Large intestine (tissue), 3 donors: ENCODE data around the gene LRRC31. TPM values are rescaled to one million over a fixed set of nuclear protein-coding genes. Genes with fewer than 3 reads are reported as not detected.

Experiments
- DNase-seq, 2 donors: peaks; one replicate each; pipeline versions ENCODE4 v3.0.0 to v3.0.0-alpha.2; 2013
- H3K27ac ChIP-seq: one replicate; pipeline ENCODE4 v1.5.1; 2013; ENCODE audit warnings: low read length
- H3K27me3 ChIP-seq: 2 replicates; pipeline ENCODE4 v1.6.1; 2013; ENCODE audit warnings: low read length; ENCODE audit not compliant: control insufficient read depth, insufficient read depth
- H3K36me3 ChIP-seq: 2 replicates; pipeline ENCODE4 v1.6.1; 2013; ENCODE audit warnings: low read length; ENCODE audit not compliant: control insufficient read depth, insufficient read depth
- H3K4me1 ChIP-seq: one replicate; pipeline ENCODE4 v1.6.1; 2013; ENCODE audit warnings: low read length; ENCODE audit not compliant: control insufficient read depth, insufficient read depth
- H3K4me3 ChIP-seq: one replicate; pipeline ENCODE4 v1.5.1; 2013; ENCODE audit warnings: low read length
- H3K9me3 ChIP-seq: one replicate; pipeline ENCODE4 v1.6.1; 2013; ENCODE audit warnings: mild to moderate bottlenecking, low read depth, low read length, moderate library complexity; ENCODE audit not compliant: control insufficient read depth
- WGBS: methylation state at CpG from one replicate; pipeline ENCODE4 v1.1.5; 2013; ENCODE audit warnings: low lambda C conversion rate; ENCODE audit not compliant: insufficient coverage; 5-methylcytosine and 5-hydroxymethylcytosine counted together
- polyA plus RNA-seq: library from polyadenylated mRNA; unstranded; fragments of 120-200 nt; gene quantifications from one replicate; pipeline ENCODE4 v1.2.1, GENCODE V29; 2013

The LRRC31 gene
- polyA plus RNA-seq, 1 donor, result 11.4 TPM

DNA sequence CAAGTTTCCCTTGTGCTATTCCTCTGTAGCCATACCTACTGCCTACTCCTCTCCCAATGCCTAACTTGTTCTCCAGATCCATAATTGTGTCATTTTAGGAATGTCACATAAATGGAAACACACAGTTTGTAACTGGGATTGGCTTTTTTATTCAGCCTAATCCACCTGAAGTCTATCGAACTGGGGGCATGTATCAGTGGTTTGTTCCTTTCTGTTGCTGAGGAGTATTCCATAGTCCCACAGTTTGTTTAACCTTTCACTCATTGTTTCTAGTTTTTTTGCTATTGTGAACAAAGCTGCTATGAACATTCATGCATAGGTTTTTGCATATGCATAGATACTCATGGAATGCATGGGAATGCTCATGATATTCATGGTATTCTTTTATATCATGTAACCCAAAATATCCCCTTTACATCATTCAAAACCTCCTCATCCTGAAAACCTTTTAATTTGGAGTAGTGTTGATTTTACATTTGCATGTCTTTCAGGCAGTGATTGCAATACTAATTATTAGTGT is 31.2 kb downstream of the LRRC31 start:
- WGBS, result no CpG with 5 or more reads among the region's 1 CpG
- no peak overlapping the region for H3K27ac ChIP-seq
- no peaks in the 10 kb centered on the region for H3K36me3 ChIP-seq
- H3K4me3 ChIP-seq, result no peak overlapping the region
- H3K9me3 ChIP-seq, result no peaks in the 10 kb centered on the region
- no peaks in the 10 kb centered on the region for H3K27me3 ChIP-seq
- DNase-seq, result no peak
- no peaks in the 10 kb centered on the region for H3K4me1 ChIP-seq

GRCh38 chr3:169836942-169837275 is 32.8 kb downstream of the LRRC31 start:
- WGBS, result 86% methylated on average over 2 of the region's 3 CpGs
- Histone ChIP-seq H3K27me3 (no peaks in the 10 kb centered on the region), H3K27ac (no peak overlapping the region), H3K4me1 (no peaks in the 10 kb centered on the region), H3K4me3 (no peak overlapping the region), H3K36me3 (no peaks in the 10 kb centered on the region), H3K9me3 (no peaks in the 10 kb centered on the region)
- no peak for DNase-seq

DNA sequence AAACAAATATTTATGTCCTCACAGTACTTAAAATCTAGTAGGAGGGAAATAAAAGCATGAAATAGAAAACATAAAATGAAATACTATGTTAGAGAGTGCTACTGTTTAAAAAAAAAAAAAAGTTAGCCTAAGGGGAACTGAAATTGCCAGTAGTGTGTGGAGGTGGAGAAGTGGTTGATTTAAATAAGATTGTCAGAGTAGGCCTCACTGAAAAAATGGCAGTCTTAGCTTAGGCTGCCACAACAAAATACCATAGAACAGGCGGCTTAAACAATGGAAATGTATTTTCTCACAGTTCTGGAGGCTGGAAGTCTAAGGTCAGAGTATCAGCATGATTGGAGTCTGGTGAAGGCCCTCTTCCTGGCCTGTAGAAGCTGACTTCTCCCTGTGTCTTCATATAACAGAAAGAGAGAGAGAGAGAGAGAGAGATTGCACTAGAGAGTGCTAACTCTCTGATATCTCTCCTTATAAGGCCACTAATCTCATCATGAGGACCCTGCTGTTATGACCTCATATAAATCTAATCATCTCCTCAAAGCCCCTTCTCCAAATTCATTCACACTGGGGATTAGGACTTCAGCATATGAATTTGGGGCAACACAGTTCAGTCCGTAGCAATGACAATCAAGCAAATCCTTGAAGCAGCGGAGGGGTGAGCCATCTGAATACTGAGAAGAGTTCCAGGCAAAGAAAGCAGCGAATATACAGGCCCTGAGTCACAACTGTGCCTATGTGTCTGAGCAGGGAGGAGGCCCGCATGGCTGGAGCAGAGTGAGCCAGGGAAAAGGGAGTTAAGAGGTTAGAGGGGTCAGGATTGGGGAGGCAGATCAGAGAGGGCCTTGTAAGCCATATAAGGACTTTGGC is 33.4 kb downstream of the LRRC31 start:
- H3K9me3 ChIP-seq, result no peaks in the 10 kb centered on the region
- no peaks in the 10 kb centered on the region for H3K4me1 ChIP-seq
- no CpG with 5 or more reads among the region's 5 CpGs for WGBS
- no peak overlapping the region for H3K27ac ChIP-seq
- H3K4me3 ChIP-seq, result no peak overlapping the region
- no peak for DNase-seq
- no peaks in the 10 kb centered on the region for H3K27me3 ChIP-seq
- H3K36me3 ChIP-seq, result no peaks in the 10 kb centered on the region

GRCh38 chr3:169835533-169835932 is 34.2 kb downstream of the LRRC31 start:
- no peaks in the 10 kb centered on the region for H3K27me3 ChIP-seq
- no peaks in the 10 kb centered on the region for H3K36me3 ChIP-seq
- H3K9me3 ChIP-seq, result no peaks in the 10 kb centered on the region
- WGBS, result no CpG with 5 or more reads among the region's 1 CpG
- H3K4me1 ChIP-seq, result no peaks in the 10 kb centered on the region
- H3K27ac ChIP-seq, result no peak overlapping the region
- no peak for DNase-seq
- no peak overlapping the region for H3K4me3 ChIP-seq

- H3K4me3 ChIP-seq, result no peak overlapping the region
- WGBS, result no CpG with 5 or more reads among the region's 4 CpGs
- H3K27me3 ChIP-seq, result no peaks in the 10 kb centered on the region
- no peaks in the 10 kb centered on the region for H3K4me1 ChIP-seq
- DNase-seq, result no peak
- H3K9me3 ChIP-seq, result no peaks in the 10 kb centered on the region
- H3K27ac ChIP-seq, result no peak overlapping the region
- H3K36me3 ChIP-seq, result no peaks in the 10 kb centered on the region
Measured at GRCh38 chr3:169827712-169828111, 42.0 kb downstream of the LRRC31 start.

DNA sequence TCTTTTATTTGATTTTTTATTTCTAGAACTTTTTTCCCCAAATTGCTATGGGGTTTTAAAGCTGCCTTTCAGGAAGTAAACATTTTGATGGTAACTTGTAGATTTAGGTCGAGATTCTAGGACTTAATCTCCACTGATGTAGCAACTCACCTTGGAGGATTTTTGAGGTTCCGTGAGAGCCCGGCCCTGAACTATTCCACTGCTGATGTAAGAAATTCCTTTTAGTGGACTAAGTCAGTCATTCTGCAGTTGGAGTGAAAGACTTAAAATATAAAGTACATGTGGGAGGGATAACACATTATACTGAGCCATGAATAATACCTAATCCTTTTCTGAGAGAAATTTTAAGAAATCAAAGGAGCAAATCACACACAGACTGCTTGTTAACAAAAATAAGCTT is 44.4 kb downstream of the LRRC31 start:
- H3K9me3 ChIP-seq, result no peaks in the 10 kb centered on the region
- no peaks in the 10 kb centered on the region for H3K27me3 ChIP-seq
- no peak overlapping the region for H3K27ac ChIP-seq
- DNase-seq, result no peak
- whole genome bisulfite sequencing, result no CpG with 5 or more reads among the region's 3 CpGs
- H3K36me3 ChIP-seq, result no peaks in the 10 kb centered on the region
- H3K4me1 ChIP-seq, result no peaks in the 10 kb centered on the region
- H3K4me3 ChIP-seq, result no peak overlapping the region

- H3K27ac ChIP-seq, result no peak overlapping the region
- DNase-seq, result no peak
- no peaks in the 10 kb centered on the region for H3K4me1 ChIP-seq
- no peaks in the 10 kb centered on the region for H3K36me3 ChIP-seq
- H3K9me3 ChIP-seq, result no peaks in the 10 kb centered on the region
- peaks cover 2% of the 10 kb centered on the region for H3K27me3 ChIP-seq
- WGBS, result 83% methylated on average over 1 of the region's 6 CpGs
- no peak overlapping the region for H3K4me3 ChIP-seq
Measured at GRCh38 chr3:169822983-169823382, 46.8 kb downstream of the LRRC31 start.

GRCh38 chr3:169822540-169822939 is 47.2 kb downstream of the LRRC31 start:
- Histone ChIP-seq H3K27ac (no peak overlapping the region), H3K9me3 (no peaks in the 10 kb centered on the region), H3K4me1 (no peaks in the 10 kb centered on the region), H3K4me3 (no peak overlapping the region), H3K36me3 (no peaks in the 10 kb centered on the region), H3K27me3 (peaks cover 3% of the 10 kb centered on the region)
- no peak for DNase-seq
- no CpG with 5 or more reads among the region's 20 CpGs for WGBS

GRCh38 chr3:169822091-169822490 is 47.6 kb downstream of the LRRC31 start:
- no peaks in the 10 kb centered on the region for H3K9me3 ChIP-seq
- no CpG with 5 or more reads among the region's 15 CpGs for WGBS

GRCh38 chr3:169818316-169818715 is 51.4 kb downstream of the LRRC31 start:
- no CpG with 5 or more reads among the region's 2 CpGs for WGBS
- Histone ChIP-seq H3K27ac (no peak overlapping the region), H3K36me3 (no peaks in the 10 kb centered on the region), H3K27me3 (peaks cover 3% of the 10 kb centered on the region), H3K9me3 (peaks cover 5% of the 10 kb centered on the region), H3K4me1 (no peaks in the 10 kb centered on the region), H3K4me3 (no peak overlapping the region)
- DNase-seq, result no peak

More at GRCh38 chr3:169822091-169822490, 47.6 kb downstream of the LRRC31 start:
- H3K4me1 ChIP-seq, result no peaks in the 10 kb centered on the region
- H3K27ac ChIP-seq, result no peak overlapping the region
- no peak for DNase-seq
- peaks cover 3% of the 10 kb centered on the region for H3K27me3 ChIP-seq
- no peaks in the 10 kb centered on the region for H3K36me3 ChIP-seq
- H3K4me3 ChIP-seq, result no peak overlapping the region
